AG20443 (cell line): ENCODE measurements around the gene FMOD.
A peak's percentile ranks its signal among the peaks of the same experiment; 100 is the strongest.

Experiments used
- DNase-seq: peaks from one replicate; pipeline ENCODE4 v3.0.0; 2012; ENCODE audit warnings: low spot score, mixed read lengths

The FMOD gene

GRCh38 chr1:203351037-203351625 is at the start of gene FMOD:
Gene FMOD (minus strand): TSS chr1:203351122. CDS start chr1:203348270, 2,852 bp downstream.
- DNase-seq: peak; percentile 87

DNA sequence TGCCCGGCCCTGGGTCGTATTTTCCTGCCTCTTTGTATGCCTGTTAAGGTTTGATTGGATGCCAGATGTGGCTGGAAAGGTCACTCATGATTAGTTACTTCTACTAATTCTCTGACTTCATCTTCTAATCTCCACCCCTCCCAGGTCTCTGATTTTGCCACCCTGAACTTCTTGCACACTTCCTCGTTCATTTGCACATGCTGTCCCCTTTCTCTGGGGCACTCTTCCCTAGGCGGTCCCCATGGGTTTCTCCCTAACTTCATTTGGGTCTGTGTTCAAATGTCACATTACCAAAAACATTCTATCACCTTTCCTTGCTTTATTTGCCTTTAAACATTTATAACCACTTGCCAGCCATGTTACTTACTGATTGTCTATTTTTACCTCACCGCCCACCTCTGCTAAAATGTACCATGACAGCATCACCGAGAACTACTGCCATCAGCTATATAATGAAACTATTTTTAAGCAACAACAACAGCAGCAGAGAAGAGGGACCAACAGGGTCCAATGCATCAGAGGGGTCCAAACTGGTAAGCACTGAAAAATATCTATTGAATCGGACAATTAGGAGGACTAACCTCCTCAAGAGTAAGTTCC is 45.8 kb upstream of the FMOD start:
- DNase-seq: no peak

DNA sequence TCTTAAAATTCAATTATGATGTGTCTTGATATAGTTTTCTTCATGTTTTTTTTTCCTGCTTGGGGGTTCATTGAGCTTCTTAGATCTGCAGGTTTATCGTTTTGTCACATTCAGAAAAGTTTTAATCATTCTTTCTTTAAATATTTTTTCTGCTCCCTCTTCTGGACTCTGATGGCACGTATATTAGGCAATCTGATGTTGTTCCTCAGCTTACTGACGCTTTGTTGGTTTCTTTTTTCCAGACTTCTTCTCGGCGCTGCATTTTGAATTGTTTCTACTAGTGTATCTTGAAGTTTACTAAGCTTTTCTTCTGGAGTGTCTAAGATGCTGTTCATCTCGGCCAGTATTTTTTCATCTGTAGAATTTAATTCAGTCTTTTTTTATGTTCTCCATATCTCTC is 44.8 kb upstream of the FMOD start:
- peak; percentile 43 for DNase-seq

GRCh38 chr1:203390298-203390697 is 39.4 kb upstream of the FMOD start:
- DNase-seq: no peak

DNA sequence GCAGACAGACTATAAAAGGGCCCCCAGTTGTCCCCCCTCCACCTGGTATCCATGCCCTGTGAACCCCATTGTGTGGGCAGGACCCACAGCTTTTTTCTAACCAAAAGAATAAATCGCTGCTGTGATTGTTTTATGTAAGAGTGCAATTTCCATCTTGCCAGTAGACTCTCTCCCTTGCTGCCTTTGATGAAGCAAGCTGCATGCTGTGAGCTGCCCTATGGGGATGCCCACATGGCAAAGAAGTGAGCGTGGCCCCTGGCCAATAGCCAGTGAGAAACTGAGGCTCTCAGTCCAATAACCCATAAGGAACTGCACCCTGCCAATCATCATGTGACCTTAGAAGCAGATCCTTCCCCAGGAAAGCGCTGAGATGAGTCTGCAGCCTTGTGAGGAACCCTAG is 37.8 kb upstream of the FMOD start:
- no peak for DNase-seq

DNA sequence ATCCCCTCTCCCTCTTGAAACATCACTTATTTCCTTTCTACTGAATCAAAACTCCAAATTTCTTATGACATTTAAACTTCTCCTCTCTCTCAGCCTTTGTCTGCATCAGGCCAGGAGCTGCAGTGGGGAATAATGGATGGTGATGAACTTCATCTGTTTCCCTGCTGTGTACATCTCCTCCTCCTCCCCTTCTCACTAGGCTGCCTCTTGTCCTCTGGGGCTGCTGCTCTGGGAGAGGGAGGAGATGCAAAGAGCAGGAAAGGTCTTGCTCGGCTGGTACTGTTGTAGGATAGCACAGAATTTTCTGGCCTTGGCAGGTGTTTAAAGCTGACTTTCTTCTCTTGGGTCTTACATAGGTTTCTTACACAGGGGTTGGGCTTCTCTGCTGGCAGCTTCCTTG is 31.1 kb upstream of the FMOD start:
- DNase-seq: no peak

DNA sequence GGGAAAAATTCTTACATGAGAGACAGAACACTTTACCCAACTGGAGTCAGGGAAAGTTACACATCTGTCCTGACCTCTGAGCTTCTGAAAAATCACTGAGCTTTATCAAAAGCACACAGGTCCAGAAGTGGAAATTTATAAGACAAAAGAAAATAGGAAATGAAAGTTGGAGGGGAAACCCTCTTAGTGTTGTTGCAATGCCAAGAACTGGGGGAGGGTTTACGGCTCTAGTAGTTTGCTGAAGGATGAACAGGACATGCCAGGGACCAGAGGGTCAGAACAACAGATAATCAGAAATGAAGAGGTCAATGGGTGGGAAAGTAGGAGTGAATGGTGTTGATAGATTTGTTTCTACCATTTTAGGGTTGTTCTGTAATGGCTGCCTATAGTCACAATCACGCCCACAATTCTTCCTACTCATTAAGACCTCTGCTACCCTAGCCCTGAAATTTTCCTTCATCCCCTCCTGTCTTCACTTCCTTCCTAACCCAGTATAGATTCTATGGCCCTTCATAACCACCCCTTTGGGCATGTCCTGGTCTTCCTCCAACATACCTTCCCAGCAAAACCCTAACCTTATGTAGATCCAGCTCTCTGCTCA is 30.3 kb upstream of the FMOD start:
- no peak for DNase-seq

DNA sequence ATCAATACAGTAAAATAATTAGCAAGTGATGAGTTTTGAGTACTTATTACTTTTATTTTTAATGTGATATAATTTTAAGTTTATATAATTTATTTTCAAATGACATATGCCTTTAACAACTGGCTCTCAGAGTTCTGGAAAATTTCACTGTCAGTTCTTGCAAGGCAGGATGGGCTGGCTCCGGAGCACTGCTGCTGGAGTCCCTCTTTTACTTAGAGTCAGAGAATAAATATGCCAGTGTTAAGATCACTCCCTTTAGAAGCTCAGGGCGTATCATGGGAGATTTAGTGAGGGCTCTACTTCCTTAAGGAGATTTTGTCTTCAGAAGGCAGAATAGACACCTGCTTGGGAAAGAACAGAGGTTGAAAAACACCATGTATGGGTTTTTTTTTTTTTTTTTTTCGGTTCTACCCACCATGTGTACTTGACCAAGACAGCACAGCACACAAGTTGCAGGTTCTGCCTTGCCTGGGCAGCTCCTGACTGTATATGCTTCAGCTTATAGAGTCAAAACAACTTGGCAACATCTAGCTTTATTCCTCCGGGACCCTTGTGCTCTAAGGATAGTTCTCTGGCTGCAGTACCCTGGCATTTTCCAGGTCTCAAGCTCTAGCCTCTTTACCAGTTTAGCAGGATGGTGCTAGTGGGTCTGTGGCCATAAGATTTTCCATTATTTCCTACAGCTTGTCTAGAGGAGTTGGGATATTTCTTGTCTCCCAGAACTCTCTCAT is 29.7 kb upstream of the FMOD start:
- no peak for DNase-seq

DNA sequence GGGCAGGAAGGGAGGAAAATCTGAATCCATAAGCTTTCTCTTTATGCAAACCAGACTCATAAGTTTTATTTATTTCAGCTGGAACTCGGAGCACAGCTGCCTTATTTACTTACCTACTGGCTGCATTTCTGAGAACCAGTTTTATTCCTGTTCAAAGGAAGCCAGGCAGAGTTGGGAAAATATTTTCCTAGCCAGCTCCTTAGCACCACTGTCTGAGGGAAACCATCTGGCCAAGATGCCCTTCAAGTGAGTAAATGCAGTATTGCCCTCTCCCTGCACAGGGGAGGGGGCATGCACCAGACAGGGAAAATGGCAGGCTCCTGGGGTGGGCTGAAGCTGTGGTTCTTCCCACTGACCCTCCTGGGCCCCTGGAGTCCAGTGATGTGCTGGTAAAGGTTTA is 28.9 kb upstream of the FMOD start:
- no peak for DNase-seq

DNA sequence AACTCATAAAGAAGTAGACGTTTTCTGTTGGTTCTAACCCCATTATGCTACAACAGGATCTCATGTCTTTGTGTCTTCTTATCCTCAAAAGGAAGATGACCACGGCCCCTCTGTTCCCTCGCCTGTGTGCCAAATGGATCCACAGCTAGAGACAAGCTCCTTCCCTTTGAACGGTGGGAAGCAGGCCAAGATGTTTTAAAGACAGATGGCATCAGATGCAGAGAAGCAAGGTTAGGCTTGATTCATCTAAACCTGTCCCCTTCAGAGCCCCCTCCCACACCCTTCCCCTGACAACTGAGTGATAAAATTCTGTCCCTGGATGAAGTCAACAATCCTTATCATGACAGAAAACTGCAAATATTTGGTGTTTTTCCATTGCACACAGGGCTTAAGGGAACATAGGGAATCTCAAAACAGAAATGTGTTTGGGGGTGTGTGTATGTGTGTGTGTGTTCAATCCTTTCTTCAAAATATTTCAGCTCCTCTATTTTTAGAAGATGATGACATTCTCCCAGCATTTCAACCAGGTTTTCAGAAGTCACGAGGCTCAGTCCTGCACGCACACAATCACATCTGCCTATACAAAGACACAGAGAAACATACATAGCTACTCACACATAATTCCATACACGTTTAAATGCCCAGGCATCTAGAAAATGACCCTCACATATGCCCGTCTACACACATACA is 27.8 kb upstream of the FMOD start:
- DNase-seq: no peak

GRCh38 chr1:203373991-203374390 is 23.1 kb upstream of the FMOD start:
- DNase-seq: no peak

GRCh38 chr1:203373002-203373401 is 22.1 kb upstream of the FMOD start:
- DNase-seq: no peak

DNA sequence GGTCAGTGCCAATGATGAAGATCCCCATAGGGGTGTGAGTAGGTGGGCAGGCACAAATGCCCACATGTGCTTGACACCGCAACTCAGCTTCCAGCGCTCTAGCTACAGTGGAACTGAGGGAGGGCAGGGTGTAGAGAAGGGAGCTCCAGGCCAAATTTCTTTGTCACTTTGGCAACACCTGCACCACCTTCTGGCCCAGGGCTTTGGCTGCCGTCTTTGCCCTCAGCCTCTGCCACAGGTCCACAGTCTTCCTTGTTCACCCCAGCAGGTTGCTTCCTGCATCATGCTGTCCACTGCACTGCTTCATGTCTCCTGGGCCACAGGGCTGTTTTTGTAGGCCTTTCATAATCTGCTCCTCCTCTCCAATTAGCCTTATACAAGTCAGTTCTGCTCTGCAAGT is 20.4 kb upstream of the FMOD start:
- DNase-seq: peak; percentile 1

DNA sequence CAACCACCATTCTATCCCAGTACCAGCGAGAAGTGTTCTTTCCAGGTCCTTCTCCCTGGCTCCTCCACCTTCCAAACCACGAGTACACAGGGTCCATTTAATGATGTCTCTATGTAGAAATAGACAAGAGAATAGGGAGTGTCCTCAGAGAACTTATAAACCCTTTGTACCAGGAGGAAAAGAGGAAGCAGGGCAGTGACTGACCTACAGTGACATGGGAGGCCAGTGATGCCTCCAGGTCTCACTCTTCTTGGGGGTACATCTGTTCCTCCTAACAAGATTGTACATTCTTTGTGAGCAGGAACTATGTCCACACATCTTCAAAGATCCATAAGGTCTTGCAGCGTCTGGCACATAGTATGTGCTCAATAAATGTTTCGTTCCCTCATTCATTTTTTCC is 18.7 kb upstream of the FMOD start:
- DNase-seq: no peak

DNA sequence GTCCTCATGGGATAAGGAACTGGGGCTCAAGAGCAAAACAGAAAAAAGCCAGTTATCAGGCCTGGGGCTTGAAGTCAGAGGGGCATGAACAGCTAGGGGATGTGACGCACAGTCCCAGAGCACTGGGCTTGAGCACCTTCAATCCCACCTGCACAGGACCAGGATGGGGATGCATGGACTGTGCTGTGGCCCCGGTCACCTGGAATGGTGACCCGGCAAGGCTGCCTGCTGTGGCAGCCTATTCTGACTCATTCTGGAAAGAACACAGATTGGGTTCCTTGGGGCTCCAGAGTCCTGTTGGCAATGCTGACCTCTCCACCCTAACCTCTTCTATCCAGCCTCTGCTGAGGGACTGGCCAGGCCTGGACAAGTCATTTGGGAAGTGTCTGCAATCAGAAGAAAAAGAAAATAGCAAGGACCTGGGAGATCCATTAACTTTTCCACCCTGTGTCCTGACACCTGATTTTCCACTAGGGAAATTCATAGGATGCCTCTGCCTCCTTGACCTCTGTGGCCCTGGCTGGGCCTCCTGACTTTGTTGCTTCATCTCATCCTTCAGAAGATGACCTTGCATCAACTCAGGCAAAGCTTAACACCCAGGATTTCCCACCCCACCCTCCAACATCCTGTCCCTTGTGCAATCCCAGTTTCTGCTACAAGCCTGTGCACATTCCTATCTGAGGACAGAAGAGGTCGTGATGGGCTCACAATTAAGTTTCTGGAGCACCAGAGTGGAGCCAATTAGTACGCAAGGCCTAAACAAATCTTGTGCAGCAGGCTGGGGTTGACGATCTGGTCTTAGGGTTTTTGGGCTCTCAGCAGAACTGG is 17.9 kb upstream of the FMOD start:
- DNase-seq: peak; percentile 85

GRCh38 chr1:203367057-203367456 is 16.1 kb upstream of the FMOD start:
- no peak for DNase-seq

- no peak for DNase-seq
Measured at GRCh38 chr1:203366476-203366875, 15.6 kb upstream of the FMOD start.

DNA sequence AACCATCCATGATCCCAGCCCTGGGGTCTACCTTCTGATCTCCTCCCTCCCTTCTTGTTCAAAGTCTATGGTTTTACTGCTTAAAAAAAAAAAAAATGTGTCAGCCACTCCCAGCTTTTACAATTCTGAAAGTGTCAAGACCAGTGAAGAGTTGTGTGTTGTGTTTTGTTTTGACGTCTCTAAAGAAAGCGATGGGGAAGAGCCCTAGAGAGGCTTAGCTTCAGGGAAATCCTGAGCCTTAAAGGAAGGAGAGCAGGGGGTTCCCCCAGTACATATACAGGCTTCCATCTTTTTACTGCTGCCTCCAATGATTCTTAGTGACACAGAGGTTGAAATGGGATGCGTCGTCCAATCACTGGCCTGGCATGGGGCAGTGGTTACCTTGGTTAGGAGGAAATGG is 13.9 kb upstream of the FMOD start:
- no peak for DNase-seq

DNA sequence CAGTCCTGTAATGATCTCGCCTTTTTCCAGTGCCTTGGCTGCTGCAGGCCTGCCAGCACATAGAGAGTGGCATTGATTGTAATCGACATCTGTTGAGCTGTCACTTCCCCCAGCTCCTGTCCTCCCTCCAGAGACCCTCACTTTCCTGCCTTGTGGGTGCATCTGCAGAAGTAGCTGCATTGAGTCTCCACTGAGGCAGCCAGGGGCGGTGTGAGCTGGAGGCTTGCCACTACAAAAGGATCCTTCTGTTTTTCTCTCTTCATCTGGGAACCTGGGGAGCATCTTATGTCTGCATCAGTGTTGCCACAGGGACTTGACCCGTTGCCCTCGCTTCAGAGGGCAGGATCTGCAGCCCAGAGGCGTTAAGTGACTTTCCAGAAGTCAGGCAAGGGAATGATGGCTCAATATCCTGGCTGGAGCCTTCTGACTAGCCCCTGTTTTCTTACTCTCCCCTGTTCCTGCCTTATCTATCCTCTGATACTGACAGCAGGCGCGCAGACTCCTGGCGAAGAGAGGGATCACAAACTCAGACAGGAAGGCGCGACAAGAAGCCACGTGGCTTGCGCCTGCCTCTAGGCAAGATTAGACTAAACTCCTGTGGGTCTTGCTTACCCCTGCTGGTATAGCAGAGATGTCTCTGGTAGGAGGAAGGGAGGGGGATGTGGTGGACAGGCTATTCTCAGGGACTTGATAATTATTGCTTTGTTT is 13.3 kb upstream of the FMOD start:
- DNase-seq: no peak

DNA sequence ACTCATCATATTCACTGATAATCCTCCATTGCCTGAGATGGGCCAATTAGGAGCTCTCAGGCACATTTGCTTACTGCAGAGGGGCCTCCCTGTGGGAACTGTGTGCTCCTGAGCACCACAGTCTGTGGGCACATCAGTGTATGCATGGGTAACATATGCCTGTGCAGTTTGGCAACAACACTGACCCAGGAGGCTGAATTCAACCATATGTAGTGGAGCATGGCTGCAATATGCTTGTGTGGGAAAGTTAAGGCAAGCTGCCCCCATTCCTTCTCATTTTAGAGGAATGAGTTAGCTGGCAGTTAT is 11.8 kb upstream of the FMOD start:
- DNase-seq: no peak
